Left hindlimb (tissue), 1 donor: ENCODE results near the gene TMEM8B.
"Not testable (repeated sequence)": the region's sequence is repeated elsewhere in the genome, so short reads cannot be mapped to it uniquely, and the experiment has no call there.

Experiments
- DNase-seq: peaks from one replicate; pipeline ENCODE4 v3.0.0-alpha.2; 2018

The TMEM8B gene

GRCh38 chr9:35907711-35908503, 78.9 kb downstream of the TMEM8B start:
- DNase-seq: peak; percentile 87

- peak; percentile 46 for DNase-seq
Observed at GRCh38 chr9:35908504-35909125, 79.6 kb downstream of the TMEM8B start.

DNA sequence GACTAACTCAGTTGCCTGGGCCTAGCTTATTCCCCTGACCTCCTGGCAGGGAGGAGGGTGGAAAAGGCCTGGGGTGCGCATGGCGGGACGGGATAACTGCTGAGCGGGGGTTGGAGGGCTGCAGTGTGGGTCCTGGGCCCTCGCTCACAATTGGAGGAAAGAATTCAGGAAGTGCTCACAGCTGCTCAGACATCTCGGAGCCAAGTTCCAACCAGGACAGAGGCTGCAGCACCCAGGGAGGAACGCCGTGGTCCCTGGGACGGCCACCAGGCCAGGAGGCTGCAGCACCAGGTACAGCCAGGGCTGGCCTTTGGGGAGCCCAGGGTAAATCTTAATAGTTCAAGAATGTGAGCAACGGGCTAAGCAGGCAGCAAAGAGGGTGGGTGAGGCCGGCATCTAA, 80.2 kb downstream of the TMEM8B start, which contains the start of gene SPAAR:
Gene SPAAR, plus strand, starts transcription at position 217 of the 400 bp plus-strand sequence. CDS start 974 bp downstream, outside the sequence.
- no peak for DNase-seq

DNA sequence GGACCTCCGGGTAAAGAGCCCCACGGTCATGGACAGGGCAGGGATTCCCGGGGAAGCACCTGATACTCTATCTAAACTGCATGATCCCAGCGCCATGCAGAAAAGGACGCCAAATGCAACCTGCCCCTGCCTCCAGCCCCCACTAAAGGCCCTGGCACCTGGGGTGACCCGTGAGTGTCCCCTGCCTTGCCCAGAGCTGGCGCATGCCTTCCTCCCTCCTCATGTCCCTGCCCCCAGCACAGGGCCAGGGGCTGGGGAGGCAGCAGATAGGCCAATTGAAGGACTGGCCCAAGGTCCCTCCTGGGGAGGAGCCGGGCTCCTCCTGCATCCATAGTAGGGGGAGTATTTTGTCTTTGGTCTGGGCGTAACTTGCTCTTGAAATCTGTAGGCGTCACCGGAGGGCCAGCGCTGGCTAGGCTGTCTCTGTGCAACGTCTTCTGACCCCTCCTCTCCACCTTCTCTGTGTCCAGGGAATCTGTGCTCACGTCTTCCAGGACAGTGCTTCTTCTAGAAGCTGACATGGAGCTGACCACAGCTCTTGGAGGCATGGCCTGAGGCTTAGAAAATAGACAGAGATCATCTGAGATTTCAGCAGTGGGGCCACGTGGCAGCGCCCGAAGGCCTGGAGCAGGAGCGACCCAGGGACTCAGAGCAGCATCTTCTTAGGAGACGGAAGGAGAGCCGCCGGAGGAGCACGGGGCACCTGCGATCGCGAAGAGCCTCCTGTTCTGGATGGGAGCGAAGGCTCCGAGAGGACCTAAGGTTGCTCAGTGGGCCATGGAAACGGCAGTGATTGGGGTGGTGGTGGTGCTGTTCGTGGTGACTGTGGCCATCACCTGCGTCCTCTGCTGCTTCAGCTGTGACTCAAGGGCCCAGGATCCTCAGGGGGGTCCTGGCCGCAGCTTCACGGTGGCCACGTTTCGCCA, 80.9 kb downstream of the TMEM8B start:
- no peak for DNase-seq

DNA sequence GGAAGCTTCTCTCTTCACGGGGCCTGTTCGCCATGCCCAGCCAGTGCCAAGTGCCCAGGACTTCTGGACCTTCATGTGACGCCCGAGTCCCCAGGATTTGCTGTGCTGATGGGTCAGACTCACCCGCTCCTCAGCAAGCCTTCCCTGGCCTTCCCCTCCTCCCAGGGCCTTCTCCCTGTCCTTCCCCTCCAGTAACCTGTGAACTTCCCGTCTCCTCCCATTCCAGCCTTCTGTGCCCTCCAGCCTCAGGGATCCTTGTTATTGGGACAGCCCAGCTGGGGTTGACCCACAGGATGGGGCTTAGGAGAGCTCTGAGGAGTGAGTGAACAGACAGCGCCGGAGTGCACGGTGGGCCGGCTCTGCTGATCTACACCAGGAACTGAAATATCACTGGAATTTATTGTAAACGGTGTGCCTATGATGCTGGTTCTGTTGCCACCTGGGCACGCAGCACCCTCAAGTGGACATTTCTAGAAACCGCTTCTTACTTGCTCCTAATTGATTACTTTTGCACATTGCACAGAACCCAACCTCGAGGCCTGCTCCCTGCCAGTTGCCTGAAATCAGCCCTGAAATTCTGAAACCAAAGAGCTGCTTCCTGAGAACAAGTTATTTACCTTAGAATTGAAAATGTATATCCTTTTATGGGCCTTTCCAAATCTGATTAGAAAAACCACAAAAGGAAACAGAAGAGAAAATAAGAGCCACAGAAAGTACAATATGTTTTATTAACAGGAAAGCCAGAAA, 81.8 kb downstream of the TMEM8B start:
- DNase-seq: no peak

DNA sequence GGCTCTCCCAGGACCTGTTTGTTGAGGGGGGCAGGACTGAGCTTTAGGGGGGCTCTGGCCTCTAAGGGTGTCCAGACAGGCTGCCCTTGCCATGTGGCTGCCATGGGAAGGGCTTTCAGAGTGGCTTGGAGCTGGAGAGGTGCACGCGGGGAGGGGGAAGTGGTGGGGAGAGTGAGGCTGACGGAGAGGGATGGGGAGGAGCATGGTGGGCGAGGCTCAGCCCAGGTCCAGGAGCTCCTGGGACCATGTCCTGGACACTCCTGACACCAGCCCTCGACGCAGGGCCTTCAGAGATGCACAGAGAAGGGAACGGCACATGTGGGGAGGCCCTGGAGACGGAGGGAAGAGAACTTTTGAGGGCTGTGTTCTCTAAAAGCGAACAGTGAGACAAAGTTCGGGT, 82.7 kb downstream of the TMEM8B start:
- DNase-seq: no peak

DNA sequence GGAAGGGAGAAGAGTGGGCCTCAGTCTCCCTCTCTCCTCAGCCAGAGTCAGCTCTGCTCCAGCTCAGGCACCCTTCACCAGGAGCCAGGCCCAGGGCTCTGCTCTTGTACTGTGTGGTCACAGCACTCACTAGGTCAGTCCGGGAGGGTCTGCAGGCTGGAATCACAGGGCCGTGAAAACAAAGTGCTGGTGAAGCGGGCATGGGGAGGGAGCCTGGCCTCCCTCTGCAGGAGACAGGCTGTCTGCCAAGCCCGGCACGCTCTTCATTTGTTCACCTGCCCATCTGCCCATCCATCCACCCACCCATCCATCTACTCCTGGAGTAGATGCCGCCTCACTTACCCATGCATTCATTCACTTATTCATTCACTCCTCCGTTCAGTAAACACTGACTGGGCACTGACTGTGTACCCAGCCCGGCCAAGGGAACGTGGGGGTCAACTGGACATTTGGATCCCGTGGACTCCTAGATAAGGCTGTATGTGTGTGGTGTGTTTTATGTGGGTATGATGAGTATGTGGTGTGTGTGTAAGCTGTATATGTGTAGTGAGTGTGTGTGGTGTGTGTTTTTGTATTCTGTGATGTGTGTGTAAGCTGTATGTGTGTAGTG, 83.9 kb downstream of the TMEM8B start:
- DNase-seq: no peak

GRCh38 chr9:35913429-35913828, 84.4 kb downstream of the TMEM8B start:
- DNase-seq: not testable (repeated sequence)

DNA sequence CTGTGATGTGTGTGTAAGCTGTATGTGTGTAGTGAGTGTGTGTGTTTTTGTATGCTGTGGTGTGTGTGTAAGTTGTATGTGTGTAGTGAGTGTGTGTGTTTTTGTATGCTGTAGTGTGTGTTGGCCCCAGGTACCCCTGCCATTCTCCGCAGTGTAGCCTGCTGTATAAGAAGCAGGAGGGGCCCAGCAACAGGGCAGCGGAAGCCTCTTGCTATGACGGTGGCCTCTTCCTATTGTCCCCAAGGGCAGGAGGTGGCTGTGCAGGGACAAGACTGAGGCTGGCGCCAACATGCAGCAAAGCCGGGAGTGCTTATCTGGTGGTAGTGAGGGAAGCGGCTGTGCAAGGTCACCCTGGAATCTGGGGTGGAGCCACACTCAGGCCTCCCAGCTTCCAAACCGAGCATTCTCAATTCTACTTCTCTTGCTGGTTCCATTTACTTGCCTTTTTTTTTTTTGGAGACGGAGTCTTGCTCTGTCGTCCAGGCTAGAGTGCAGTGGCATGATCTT, 85.3 kb downstream of the TMEM8B start:
- no peak for DNase-seq
